AG09319 (cell line): ENCODE measurements around the gene GPATCH2L.

Experiments used
- DNase-seq: peaks from one replicate; pipeline ENCODE4 v3.0.0-alpha.2; 2010; ENCODE audit warnings: low read depth; ENCODE audit errors: extremely low read depth
- TF ChIP-seq, protein P1 (sequence below): IDR thresholded peaks from 2 replicates; pipeline ENCODE4 v1.5.1; 2011; ENCODE audit warnings: low read depth, mild to moderate bottlenecking, inconsistent platforms, low read length, moderate library complexity

Gene GPATCH2L

DNA sequence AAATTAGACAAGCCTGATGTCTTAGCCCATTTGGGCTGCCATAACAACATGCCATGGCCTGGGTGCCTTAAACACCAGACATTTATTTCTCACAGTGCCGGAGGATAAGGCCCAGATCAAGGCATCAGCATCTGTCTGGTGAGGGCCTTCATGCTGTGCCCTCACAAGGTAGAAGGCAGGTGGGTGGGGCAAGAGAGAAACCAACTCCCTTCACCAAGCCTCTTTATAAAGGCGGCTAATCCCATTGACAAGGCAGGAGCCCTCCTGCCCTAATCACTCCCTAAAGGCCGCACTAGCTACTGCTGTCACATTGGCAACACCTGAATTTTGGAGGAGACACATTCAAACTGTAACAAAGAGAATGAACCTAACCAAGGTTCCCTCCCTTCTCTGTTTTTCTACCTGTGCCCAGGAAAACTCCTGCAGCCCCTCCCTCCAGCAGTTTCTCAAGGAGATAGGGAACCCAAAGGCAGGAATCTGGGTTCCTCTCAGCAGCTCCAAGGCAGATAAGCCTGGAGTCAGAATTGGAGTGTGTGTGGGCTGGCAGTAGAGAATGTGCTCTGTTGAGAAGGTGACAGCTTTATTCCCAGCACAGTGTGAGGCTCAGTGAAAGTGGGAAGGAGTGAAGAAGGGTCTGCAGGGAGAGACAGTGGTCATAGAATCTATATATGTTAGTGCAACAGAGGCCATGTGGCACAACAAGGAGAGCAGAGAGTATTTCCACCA is 21.7 kb upstream of the GPATCH2L start:
- TF ChIP-seq, protein P1, sequence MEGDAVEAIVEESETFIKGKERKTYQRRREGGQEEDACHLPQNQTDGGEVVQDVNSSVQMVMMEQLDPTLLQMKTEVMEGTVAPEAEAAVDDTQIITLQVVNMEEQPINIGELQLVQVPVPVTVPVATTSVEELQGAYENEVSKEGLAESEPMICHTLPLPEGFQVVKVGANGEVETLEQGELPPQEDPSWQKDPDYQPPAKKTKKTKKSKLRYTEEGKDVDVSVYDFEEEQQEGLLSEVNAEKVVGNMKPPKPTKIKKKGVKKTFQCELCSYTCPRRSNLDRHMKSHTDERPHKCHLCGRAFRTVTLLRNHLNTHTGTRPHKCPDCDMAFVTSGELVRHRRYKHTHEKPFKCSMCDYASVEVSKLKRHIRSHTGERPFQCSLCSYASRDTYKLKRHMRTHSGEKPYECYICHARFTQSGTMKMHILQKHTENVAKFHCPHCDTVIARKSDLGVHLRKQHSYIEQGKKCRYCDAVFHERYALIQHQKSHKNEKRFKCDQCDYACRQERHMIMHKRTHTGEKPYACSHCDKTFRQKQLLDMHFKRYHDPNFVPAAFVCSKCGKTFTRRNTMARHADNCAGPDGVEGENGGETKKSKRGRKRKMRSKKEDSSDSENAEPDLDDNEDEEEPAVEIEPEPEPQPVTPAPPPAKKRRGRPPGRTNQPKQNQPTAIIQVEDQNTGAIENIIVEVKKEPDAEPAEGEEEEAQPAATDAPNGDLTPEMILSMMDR = no peak
- DNase-seq = no peak

DNA sequence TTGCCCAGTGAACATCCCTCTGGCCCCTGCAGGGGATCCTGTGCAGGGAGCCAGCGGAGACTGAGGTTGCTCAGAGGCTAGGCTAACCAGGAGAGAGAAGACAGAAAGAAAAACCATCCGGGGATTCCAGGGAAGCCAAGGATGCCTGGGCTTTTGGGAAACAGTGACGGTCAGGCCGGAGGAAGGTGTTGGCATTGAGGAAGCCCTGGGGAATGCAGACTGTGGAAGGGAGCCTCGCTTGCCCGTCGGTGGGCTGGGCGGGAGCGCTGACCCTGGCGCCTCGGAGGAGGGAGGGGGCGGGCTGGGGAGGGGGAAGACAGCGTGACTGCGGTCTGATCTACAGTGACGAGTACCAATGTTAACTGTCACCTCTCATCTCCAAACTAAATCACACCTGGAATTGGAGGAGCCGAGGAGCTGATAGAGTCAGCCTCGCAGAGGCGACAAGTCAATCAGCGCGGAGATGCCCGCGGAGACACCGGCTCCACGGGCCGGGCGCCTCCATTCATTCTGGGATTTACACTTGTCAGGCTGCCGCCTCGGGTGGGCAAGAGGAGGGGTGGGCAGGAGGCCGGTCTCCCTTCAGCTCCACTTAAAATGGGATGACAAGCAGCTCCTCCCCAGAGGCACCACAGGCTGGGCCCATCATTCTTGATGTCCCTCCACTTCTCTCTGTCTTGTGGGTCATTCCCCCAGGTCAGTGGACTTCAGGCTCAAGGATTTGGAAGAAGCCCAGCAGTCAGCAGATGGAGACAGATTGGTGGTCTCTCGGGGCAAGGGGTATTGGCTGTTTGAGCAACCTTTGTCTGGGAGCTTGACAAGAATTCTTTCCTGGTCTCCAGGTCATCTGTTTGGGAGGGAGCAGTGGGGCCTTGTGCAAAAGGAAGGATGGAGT is 20.4 kb upstream of the GPATCH2L start:
- TF ChIP-seq, protein P1 = no peak
- no peak for DNase-seq

DNA sequence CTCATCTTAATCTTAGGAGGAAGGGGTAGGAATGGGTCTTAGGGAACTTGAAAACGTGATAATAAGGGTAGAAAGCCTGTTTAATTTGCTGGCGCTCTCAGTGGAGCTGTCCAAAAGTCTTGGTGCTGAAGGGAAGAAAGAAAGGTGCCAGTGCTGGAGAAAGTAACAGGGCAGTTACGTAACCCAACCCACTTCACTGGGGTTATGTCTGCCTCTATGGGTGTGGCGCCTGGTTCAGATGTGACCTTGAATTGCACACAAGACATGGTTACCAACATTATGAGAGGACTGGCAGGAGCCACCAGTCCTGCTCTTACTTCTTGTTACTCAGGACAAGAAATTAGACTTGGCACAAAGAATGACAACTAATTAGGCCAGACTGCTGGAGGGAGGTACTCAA is 18.6 kb upstream of the GPATCH2L start:
- DNase-seq = no peak
- TF ChIP-seq, protein P1 = no peak

DNA sequence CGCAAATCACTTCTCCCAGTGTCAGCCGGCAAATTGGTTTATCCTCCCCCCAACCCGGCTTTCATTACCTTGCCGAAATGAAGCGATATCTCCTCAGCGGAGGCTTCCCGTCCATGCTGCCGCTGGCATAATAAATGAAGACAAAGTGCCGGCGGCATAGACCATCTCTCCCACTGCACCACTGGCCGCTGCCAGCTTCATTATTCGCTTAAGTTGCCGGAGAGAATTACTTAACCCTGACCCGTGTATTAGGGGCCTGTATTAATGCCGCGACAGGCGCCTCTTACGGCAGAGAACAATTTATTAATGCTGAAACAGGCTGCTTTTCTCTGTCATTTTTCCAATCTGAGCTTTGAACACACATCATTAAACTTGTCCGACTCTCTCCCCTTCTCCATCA is 17.5 kb upstream of the GPATCH2L start:
- no peak for DNase-seq
- TF ChIP-seq, protein P1 = no peak

DNA sequence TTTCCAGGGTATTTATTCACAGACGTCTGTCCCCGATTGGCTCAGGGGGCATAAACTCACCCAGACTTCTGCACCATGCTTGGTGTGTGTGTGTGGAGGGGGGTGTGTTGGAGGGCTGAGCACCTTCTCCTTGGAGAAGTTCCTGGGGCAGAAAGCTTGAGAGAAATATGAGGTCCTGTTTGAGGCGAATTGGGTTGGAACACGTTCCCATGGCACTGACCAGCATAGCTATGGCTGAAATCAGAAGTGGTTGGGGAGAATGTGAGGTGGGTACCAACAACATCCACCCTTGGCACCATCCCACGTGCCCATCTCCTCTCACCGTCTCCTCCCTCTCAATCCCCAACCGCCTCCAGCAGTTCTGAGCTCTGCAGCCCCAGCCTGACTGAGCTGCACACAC is 16.0 kb upstream of the GPATCH2L start:
- TF ChIP-seq, protein P1 = no peak
- no peak for DNase-seq

DNA sequence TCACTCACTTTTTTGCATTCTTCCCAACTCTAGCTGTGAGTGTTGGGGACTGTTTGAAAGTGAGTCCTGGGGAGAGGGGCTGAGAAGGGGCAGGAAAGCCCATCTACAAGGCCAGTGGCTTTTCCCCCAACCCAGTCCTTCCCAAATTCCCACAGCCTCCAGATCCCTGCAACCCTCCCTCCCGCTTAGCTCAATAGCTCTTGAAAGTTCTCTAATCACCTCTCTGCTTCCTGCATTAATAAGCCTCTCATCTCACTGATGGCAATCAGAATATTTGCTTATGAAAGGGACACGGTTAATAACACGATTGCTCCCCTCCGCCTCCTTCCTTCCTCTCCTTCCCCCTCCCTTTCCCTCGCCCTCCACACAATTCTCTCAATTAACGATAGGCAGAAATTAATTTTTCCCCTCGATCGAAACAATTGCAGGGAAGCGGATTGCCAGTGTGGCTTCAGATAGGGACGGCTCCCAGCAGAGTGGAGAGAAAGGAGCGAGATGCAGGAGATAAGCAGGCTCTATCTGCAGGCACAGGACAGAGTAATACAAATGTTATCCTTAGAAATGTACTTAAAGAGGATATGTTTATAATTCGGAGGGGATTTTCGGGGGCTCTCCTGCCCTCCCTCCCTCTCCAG is 15.1 kb upstream of the GPATCH2L start:
- DNase-seq = no peak
- TF ChIP-seq, protein P1 = no peak
